SH-SY5Y (cell line): ENCODE data around the gene MRPL58.

Source experiments
- GATA2 ChIP-seq: IDR thresholded peaks from 2 replicates; pipeline ENCODE4 v1.6.1; 2011; ENCODE audit warnings: mild to moderate bottlenecking, low read depth, low read length
- GATA3 ChIP-seq: IDR thresholded peaks from 2 replicates; pipeline ENCODE4 v1.6.1; 2011; ENCODE audit warnings: low read depth, mild to moderate bottlenecking, low read length, moderate library complexity

GRCh38 chr17:74987909-74988711, 24.4 kb upstream of the MRPL58 start:
- TF ChIP-seq GATA3 = no peak
- TF ChIP-seq GATA2 = no peak
